Measurements from ENCODE around the gene POTEC.
"Not testable (repeated sequence)": the region's sequence is repeated elsewhere in the genome, so short reads cannot be mapped to it uniquely, and the experiment has no call there.

GRCh38 chr18:14479076-14479475 is 64.3 kb downstream of the POTEC start:
- TF ChIP-seq CTCF (IDR thresholded peaks at IDR 0.05; ENCODE audit: low read length); EZH2 (IDR thresholded peaks at IDR 0.05; ENCODE audit: borderline replicate concordance, low read length): not testable (repeated sequence)
